CD4-positive, alpha-beta T cell treated with Interleukin-4 for 1 hour (primary cell): ENCODE data around the gene HNRNPC.
"Not testable (repeated sequence)": the region's sequence is repeated elsewhere in the genome, so short reads cannot be mapped to it uniquely, and the experiment has no call there.

ENCODE experiments used
- DNase-seq, 2 donors: peaks; one replicate each; pipeline ENCODE4 v3.0.0-alpha.2; 2020 to 2022

Gene HNRNPC

DNA sequence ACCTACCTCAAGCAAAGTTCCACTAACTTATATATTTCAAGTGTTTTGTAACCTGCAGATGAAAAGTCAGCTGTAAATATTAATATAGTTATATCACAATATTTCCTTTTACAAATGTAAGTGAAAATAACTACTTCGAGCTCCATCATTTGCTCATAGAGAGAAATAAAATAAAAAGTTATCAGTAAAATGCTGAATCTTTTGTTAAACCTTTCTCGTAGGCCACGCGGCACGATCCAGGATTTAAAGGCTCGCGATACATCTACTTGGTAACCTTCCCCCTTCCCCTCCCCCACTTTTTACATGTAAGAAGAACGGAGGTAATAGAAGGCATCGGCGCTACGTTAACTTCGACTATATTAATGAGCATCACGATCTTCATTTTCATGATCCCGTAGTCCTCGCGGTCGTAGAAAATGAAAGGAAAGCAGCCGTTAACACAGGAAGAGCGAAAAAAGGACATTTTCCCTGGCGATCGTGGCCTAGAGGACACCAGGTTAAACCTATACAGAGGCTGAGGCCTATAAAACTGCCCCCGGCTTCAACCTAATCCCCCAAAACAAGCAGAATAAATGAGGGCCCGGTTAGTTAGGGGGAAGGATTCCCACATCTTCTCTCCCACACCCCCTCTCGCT, 508 bp downstream of the HNRNPC start:
- peak; percentile 40 to 64 for DNase-seq

GRCh38 chr14:21267886-21268616, 1.2 kb downstream of the HNRNPC start:
- peak in 1 of 2 donors; percentile 68 for DNase-seq

- DNase-seq: peak in 1 of 2 donors; percentile 44
These were observed 1.8 kb downstream of the HNRNPC start for GRCh38 chr14:21267431-21267845.

DNA sequence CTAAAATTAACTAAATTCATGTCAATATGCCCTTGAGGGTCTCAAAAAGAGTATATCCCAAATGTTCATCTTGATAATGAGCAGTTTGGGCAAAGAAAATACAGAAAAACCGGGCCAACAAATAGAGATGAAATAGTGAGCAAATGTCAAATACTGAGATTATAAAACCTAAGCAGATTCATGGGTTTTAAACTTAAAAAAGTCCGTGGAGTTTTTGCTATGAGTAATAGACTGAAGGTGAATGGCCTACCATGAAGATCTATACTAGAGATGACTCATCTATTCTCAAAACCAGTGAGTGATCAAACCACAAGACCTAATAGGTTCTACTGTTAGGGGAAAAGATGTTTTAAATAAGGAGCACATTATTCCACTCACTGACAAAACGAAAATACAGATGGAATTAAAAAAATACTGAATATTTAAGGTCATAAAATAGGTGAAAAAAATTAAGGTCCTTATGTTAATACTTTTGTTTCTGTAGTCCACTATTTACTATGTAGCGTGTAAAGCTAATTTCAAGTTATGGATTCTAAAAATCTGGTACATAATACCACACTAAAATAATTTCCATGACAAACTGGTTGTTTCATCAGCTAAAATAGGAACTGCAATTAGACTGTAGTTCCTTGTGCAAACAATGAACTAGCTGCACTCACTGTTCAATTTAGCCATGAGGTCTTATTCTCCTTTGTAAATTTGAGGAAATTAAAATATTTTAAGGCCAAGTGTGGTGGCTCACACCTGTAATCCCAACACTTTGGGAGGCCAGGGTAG, 5.0 kb downstream of the HNRNPC start:
- peak in 1 of 2 donors; percentile 75 for DNase-seq

DNA sequence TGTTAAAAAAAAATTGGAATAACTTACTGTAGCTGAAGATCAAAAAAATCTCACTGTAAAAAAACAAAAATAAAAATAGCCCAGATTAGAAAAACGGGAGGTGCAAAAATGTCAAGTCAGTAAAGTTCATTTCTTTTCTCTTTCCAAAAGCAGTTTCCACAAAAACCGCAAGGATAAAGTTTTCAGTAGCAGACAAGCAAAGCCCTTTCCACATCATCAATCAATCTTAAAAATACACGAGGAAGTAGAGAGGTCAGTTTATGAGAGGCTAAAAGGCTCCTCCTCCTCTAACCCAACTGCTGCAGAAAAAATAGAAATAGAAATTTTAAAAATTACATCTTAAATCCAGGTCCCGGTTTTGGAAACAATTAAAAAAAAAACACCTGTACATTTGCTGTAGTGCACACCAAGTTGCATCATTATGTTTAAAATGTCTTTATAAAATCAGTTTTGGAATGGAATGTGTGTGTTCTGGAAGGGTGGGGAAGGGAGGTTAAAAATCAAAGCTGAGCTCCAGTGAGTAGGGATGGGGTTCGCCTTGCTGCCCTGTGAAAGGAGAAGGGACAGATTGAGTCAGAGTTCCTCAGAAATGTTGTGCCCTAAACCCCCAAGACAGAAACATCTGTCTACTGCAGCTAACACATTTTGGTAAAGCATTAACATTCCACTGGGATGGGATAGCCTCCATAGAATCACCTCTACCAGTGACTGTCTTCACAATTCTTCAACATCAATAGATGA, 5.8 kb downstream of the HNRNPC start:
- peak in 1 of 2 donors; percentile 41 for DNase-seq

GRCh38 chr14:21262410-21262809, 6.8 kb downstream of the HNRNPC start:
- DNase-seq: peak in 1 of 2 donors; percentile 13

GRCh38 chr14:21261824-21262223, 7.4 kb downstream of the HNRNPC start:
- DNase-seq: peak in 1 of 2 donors; percentile 8

DNA sequence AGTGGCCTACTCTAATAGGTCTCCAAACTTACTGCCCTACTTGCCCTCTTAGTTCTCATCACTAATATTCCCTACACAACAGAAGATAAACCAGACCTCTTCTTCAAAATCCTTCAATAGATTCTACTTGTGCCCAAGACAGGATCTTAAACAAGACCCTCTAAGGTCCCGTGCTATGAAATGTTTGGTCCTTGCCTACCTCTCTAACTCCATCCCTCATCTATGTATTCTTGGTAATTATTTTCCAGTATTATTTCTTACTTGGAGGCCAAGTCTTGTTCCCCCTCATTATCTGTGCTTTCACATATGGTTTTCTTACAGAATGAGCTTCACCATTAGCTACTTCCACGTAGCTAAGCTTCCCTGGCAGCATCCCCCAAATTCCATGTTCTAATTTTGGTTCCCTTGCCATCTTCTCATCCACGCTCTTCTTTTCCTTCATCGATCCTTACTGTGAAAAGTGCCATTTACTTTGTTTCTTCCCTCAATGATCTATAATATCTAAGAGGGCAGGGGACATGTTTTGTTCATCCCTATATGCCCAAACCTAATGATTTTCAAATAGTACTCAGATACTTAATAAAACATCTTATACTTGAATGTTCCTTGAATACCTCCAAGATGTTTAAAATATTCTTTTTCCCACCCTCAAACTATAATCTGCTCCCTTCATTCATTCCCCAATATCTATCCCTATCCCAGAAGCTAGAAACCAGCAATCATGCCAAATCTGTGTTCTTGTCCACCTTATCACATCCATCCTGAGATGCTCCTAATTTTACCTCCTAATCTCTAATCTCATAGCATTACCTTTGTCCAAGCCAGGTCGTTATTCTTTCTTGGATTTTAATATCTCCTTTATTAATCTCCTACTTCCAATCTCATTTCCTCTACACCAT, 10.1 kb downstream of the HNRNPC start:
- peak in 1 of 2 donors; percentile 24 for DNase-seq

- peak in 1 of 2 donors; percentile 14 for DNase-seq
These were observed 11.0 kb downstream of the HNRNPC start for GRCh38 chr14:21258005-21258888.

DNA sequence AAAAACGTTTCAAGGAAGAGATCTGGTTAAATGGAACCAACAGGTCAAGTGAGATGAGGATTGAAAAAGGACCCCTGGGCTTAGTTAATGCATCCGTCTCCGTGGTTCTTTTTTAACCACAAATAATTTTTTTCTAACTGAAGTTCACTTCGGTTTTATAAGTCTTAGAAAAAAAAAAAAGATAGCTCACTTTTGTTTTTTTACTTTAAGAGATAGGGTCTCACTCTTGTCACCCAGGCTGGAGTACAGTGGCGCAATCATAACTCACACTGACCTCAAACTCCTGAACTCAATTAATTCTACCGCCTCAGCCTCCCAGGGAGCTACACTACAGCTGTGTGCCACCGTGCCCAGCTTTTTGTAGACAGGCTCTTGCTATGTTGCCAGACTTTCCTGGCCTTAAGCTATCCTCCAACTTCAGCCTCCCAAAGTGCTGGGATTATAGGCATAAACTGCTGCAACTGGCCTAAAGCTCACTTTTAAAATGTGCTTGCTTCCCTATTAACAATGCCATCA, 11.8 kb downstream of the HNRNPC start:
- peak in 1 of 2 donors; percentile 35 for DNase-seq

DNA sequence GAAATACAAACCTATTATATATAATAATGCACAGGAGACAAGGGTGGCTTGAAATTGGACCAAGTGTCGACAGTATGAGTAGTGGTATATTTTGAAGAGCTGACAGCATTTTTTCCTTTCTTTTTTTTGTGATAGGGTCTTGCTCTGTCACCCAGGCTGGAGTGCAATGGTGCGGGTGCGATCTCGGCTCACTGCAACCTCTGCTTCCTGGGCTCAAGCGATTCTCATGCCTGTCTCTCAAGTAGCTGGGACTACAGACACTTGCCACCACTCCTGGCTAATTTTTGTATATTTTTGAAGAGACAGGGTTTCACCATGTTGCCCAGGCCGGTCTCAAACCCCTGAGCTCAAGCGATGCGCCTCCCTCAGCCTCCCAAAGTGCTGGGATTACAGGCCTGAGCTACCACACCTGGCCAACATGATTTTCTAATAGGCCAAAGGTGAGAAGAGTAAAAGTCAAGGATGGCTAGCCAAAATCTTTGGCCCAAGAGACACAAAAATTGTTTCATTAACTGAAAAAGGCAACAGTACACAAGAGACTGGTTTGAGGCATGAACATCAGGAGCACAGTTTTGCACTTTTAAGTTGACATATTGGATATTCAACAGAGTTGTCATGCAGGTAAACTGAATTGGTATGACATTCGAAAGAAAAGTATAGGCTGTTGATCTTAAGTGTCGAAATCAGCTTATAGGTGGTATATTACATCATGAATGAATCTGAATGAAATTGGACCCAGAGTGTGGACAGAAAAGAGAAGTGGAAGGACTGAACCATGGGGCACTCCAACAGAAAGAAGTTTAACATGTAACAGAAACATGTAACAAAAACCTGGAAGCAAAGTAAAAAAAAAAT, 12.5 kb downstream of the HNRNPC start:
- peak in 1 of 2 donors; percentile 17 for DNase-seq

DNA sequence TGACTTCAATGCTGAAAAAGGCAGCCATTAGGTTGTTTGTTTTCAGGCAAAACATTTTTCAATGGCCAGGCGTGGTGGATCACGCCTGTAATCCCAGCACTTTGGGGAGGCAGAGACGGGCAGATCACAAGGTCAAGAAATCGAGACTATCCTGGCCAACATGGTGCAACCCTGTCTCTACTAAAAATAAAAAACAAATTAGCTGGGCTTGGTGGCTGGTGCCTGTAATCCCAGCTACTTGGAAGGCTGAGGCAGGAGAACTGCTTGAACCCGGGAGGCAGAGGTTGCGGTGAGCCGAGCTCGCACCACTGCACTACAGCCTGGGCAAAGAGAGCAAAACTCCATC, 13.2 kb downstream of the HNRNPC start:
- not testable (repeated sequence) for DNase-seq

DNA sequence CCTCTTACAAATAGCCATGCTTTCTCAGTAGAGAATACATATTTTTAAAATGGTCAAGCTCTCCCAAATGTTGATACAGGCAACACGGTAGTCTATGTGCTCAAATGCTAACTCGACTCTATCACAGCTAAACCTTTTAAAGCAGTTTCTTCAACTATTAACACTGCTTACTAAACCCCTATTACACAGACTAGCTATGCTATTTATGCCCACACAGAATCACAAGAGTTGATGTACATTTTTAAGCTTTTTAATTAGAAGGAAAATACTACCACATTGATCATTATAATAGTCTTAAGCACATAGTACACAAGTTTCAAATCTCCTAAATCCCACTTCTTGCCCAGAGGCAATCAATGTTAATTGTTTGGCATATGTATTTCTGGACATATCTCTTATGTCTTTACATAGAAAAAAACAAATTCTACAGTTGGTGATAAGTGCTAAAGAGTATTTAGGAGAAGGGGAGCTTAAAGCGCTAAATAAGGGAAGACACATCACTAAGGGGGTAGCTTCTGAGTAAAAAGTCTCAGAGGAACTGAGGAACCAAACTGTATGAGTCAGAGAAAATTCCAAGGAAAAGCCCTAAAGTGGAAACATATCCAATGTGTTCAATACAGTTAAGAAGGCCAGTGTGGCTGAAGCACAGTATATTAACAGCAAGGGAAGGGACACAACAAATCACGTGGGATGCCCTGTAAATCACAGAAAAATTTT, 13.7 kb downstream of the HNRNPC start:
- peak in 1 of 2 donors; percentile 24 for DNase-seq

GRCh38 chr14:21252149-21252548, 17.1 kb downstream of the HNRNPC start:
- no peak for DNase-seq

DNA sequence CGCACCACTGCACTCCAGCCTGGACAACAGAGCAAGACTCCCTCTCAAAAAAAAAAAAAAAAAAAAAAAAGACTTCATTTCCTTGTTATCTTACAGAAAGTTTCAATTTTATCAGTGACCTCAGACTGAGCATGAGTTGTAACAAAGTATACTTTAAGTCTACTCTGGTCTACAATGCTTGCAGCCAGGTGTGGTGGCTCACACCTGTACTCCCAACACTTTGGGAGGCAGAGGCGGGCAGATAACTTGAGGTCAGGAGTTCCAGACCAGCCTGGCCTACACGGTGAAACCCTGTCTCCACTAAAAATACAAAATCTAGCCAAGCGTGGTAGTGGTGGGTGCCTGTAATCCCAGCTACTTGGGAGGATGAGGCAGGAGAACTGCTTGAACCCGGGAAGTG, 18.0 kb downstream of the HNRNPC start:
- DNase-seq: no peak

- no peak for DNase-seq
These were observed 20.4 kb downstream of the HNRNPC start for GRCh38 chr14:21248739-21249411.

DNA sequence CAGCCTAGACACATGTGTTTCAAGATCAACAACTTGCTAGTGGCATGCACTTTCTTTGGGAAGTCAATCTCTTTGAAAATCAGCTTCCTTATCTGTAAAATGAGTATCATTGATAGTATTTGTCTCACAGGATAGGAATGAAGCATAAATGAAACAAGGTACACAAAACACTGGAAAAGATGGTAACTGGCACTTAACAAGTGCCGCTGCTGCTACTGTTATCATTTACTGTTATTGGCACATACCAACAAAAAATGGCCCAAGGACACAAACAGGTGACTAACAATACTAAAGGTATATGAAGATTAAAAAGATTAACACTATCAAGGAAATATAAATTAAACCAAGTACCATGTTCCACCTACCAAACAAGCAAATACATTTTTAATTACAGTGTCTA, 20.9 kb downstream of the HNRNPC start:
- DNase-seq: no peak

- no peak for DNase-seq
These were observed 23.4 kb downstream of the HNRNPC start for GRCh38 chr14:21245813-21246212.
